NCI-H2227 treated with DMSO at 0.1 percent for 48 hours (cell line): ENCODE results near the gene FAM13A.

ENCODE experiments used
- DNase-seq: peaks from one replicate; lab custom pipeline; 2025; lab: John Stamatoyannopoulos, UW

The FAM13A gene

GRCh38 chr4:88713782-88714181 is 343.2 kb downstream of the FAM13A start:
- DNase-seq = no peak

GRCh38 chr4:88709989-88710388 is 347.0 kb downstream of the FAM13A start:
- no peak for DNase-seq

GRCh38 chr4:88706574-88706973 is 350.4 kb downstream of the FAM13A start:
- DNase-seq = peak; percentile 50

GRCh38 chr4:88705805-88706492 is 351.0 kb downstream of the FAM13A start:
- no peak for DNase-seq

GRCh38 chr4:88705223-88705622 is 351.8 kb downstream of the FAM13A start:
- DNase-seq = no peak

GRCh38 chr4:88702782-88703181 is 354.2 kb downstream of the FAM13A start:
- DNase-seq = no peak

GRCh38 chr4:88698519-88698918 is 358.5 kb downstream of the FAM13A start:
- no peak for DNase-seq

- no peak for DNase-seq
Observed at GRCh38 chr4:88697588-88698329, 359.2 kb downstream of the FAM13A start, which contains the start of gene NAP1L5. TSS of gene NAP1L5 (minus strand) at chr4:88697829. CDS start at chr4:88697754, 75 bp downstream.

- DNase-seq = no peak
Observed at GRCh38 chr4:88697141-88697540, 359.8 kb downstream of the FAM13A start.

GRCh38 chr4:88696630-88697029 is 360.4 kb downstream of the FAM13A start:
- DNase-seq = no peak

GRCh38 chr4:88693792-88694191 is 363.2 kb downstream of the FAM13A start:
- DNase-seq = no peak

- no peak for DNase-seq
Observed at GRCh38 chr4:88690355-88690754, 366.6 kb downstream of the FAM13A start.

- no peak for DNase-seq
Observed at GRCh38 chr4:88681209-88681608, 375.8 kb downstream of the FAM13A start.
